GM19239 (cell line): ENCODE data around the gene ZXDC.

ENCODE experiments used
- DNase-seq: peaks from one replicate; pipeline ENCODE4 v3.0.0; 2011; ENCODE audit warnings: low spot score; ENCODE audit not compliant: insufficient read length
- FAIRE-seq: peaks from 2 replicates; lab custom pipeline; 2011; peaks lifted over from hg19 to GRCh38; lab: Jason Lieb, UNC

Gene ZXDC, protein sequence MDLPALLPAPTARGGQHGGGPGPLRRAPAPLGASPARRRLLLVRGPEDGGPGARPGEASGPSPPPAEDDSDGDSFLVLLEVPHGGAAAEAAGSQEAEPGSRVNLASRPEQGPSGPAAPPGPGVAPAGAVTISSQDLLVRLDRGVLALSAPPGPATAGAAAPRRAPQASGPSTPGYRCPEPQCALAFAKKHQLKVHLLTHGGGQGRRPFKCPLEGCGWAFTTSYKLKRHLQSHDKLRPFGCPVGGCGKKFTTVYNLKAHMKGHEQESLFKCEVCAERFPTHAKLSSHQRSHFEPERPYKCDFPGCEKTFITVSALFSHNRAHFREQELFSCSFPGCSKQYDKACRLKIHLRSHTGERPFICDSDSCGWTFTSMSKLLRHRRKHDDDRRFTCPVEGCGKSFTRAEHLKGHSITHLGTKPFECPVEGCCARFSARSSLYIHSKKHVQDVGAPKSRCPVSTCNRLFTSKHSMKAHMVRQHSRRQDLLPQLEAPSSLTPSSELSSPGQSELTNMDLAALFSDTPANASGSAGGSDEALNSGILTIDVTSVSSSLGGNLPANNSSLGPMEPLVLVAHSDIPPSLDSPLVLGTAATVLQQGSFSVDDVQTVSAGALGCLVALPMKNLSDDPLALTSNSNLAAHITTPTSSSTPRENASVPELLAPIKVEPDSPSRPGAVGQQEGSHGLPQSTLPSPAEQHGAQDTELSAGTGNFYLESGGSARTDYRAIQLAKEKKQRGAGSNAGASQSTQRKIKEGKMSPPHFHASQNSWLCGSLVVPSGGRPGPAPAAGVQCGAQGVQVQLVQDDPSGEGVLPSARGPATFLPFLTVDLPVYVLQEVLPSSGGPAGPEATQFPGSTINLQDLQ

DNA sequence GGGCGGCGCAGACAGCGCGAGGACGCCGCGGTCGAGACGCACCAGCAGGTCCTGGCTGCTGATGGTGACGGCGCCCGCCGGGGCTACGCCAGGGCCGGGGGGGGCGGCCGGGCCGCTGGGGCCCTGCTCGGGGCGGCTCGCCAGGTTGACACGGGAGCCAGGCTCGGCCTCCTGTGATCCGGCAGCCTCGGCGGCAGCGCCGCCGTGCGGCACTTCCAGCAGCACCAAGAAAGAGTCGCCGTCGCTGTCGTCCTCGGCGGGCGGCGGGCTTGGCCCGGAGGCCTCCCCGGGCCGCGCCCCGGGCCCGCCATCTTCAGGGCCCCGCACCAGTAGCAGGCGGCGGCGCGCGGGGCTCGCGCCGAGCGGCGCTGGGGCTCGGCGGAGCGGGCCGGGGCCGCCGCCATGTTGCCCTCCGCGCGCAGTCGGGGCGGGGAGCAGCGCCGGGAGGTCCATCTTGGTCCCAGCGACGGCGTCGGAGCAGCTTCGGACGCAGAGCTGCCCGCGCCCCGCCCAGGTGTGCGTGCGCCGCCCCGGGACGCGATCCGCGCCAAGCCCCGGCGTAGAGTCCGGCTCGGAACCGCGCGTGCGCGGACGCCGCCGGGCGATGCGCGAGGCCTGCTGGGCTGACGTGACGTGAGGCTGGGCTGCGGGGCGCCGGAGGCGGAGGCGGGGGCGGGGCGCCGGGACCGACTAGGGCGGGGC lies at the start of gene ZXDC:
ZXDC (minus strand) TSS at position 479 of the 702 bp plus-strand sequence; CDS start at position 453, 26 bp downstream.
- DNase-seq (peak; percentile 100), FAIRE-seq (peak; percentile 82)

DNA sequence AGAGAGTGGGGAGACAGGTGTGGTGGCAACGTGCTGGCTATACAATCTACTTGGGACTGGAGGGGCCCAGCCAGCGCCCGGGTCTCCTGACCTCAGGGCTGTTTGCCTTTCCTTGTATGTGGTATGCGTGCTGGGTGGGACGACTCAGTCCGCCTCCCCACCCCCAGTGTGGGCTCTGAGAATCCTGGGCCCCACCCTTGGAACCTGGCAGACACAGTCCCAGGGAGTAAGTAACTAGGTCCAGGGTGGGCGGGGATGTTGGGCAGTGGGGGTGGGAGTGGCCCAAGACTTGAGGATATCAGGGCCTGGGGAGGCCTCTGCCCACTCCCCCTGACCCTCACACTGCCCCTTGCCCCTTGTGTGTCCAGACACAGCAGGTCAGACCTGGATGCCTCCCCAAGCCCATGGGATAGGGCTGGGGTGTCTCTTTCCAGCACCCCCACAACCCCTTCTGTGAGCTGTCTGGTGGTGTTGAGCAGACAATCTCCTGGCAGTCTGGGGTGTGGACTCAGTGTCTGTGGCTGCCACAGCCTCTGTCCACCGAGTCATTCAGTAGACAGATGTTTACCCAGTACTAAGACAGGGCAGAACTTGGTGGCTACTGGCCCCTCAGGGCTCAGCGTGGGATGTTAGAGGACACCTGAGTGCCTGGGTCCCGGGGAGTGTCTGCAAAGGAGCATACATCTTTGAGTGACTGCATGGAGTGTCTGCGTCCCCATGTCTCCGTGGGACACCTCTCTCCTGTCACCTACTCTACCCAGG lies 49.6 kb upstream of the ZXDC start:
- DNase-seq (no peak), FAIRE-seq (no peak)

DNA sequence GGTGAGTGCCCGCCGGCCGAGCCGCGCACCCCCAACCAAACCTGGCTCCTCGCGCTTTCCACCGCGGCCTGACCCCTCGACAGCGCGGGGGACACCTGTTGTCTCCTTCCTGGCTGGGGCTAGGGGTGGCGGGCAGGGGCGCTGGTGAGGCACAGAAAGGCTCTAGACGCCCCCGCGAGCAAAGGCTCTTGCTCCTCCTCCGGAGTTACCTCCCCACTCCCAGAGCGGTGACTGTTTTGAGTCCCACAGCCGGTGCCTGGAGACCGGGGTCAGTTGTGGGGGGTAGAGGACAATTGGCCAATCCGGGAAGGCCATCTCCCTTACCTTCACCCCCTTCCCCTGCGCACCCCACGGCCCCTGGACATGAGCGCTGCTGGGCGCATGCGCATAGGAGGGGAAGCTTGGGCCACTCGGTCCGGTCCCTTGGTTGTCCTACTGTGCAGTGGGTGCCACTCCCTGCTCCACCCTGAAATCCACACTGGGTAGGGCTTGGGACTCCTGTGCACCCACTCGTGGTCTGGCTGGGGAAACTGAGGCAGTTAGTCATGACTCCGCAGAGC lies 48.8 kb upstream of the ZXDC start:
- FAIRE-seq (no peak), DNase-seq (no peak)

DNA sequence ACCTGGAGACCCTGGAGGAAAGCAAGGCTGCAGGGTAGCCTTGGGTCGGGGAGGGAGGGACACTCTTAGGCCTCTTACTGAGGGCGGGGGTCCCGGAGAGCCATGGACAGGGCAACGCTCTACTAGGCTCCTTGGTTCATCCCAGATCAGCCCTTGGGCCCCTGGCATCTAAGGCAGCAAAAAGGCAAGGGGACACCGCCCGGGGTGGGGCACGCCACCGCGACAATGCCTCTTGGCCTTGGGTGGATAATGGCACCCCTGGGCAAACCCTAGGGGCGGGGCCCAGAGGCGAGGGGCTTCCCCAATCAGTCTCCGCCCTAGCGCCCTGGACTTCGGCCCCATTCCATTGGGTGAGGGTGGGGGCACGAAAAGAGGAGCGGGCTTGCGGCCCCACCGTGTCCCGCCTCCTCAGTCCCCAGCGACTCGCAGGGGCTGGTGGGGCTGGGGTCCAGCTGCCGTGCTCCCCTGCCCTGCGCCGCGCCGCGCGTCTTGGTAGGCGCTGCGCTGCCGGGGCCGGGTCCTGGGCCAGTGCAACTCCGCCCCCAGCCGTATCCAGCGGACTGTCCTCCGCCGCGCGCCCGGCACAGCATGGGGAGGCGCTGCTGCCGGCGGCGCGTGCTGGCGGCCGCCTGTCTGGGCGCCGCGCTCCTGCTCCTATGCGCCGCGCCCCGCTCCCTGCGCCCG lies 48.2 kb upstream of the ZXDC start, which contains the start of gene CHST13:
CHST13 (plus strand) TSS at position 411 of the 684 bp plus-strand sequence; CDS start at position 589, 178 bp downstream.
- FAIRE-seq (no peak), DNase-seq (no peak)

- FAIRE-seq = peak; percentile 87
- DNase-seq = peak; percentile 85
These were observed 46.7 kb upstream of the ZXDC start for GRCh38 chr3:126522363-126522788.

GRCh38 chr3:126521122-126521891 lies 45.6 kb upstream of the ZXDC start:
- FAIRE-seq (no peak), DNase-seq (no peak)

DNA sequence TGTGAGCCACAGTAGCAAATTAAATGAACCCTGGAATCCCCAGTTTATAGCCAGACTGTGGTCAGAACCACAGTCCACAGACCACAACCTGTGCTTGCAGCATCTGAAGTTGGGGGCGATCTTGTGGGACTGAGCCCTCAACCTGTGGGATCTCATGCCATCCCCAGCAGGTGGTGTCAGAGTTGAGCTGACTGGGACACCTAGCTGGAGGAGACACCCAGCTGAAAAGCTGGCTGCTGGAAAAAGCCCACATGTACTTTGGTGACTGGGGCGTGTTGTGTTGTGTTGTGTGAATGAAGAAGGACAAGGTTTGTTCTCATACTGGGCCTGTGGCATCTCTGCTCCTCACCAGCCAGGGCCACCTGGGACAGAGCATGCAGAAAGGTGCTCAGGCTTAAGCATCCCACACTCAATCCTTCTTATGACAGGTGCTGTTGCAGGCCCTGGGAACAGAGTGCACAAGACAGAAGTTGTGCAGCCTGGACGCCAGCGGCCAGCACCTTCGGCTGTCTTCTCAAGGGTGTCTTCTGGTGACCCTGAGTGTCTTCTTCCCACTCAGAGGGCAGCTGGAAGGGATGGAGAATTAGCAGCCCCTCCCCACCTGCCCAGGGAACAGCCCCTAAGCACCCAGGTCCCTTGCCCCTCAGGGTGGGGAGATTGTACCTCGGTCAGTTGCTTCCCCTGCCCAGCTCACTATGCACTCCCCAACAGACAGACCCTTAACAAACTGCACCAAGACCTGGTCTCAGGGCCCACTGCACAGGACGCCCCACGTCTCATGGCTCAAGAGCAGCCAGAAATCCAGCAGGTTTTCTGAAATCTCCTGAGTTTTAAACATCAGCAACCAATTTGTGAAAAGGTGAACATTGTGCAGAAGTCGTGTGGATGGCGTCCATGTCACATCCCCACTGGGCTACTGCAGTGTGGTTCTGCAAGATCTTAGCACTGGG lies 44.1 kb upstream of the ZXDC start:
- no peak for FAIRE-seq

GRCh38 chr3:126518779-126519177 lies 43.1 kb upstream of the ZXDC start:
- DNase-seq (no peak), FAIRE-seq (no peak)

More for the DNA sequence above, 44.1 kb upstream of the ZXDC start:
- no peak for DNase-seq

DNA sequence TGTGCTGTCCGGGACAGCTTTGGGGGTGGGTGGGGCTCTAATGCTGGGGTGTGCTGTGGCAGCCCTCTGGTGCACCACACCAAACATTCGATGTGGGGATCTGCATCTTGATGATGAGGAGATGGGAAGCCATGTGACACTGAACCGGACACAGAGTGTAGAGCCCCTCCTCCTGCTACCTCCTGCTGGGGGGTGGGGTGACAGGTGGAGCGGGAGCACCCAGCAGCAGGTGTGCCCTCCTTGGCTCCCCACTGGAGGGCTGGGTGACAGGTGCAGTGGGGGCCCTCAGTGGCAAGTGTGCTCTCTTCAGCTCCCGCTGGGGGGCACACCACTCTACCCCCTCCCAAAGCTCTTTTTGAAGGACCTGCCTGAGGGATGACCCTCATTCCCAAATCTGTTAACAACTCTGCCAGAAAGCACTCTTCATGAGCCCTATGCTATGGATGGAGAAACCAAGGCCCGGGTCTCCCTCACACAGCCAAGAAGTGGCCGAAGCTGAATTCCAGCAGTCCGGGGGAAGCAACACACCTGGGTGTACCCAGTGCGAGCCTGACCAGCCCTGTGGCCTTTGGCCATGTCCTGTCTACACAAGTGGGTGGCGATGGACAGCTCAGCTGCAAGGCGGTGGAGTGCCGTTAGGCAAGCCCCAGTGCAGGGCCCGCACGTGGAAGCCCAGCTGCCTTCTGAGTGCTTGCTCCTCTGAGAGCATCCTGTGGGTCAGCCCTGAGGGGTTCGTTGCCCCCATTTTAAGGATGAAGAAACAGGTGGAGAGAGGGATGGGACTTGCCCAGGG lies 42.5 kb upstream of the ZXDC start:
- no peak for FAIRE-seq
- no peak for DNase-seq

- no peak for FAIRE-seq
- no peak for DNase-seq
These were observed 41.7 kb upstream of the ZXDC start, which contains the start of gene UROC1 for GRCh38 chr3:126517291-126517951. UROC1 (minus strand) TSS chr3:126517773; CDS start chr3:126517719, 54 bp downstream.

GRCh38 chr3:126516936-126517290 lies 41.2 kb upstream of the ZXDC start:
- DNase-seq (no peak), FAIRE-seq (no peak)

- FAIRE-seq (no peak), DNase-seq (no peak)
These were observed 40.7 kb upstream of the ZXDC start for GRCh38 chr3:126516152-126516935.

GRCh38 chr3:126515066-126515706 lies 39.5 kb upstream of the ZXDC start:
- DNase-seq = no peak

GRCh38 chr3:126514161-126514560 lies 38.5 kb upstream of the ZXDC start:
- FAIRE-seq (no peak), DNase-seq (no peak)

More at GRCh38 chr3:126515066-126515706, 39.5 kb upstream of the ZXDC start:
- no peak for FAIRE-seq
